GM03348 (cell line): Measurements from ENCODE around the gene RHOT2.

ENCODE experiments used
- DNase-seq: peaks from one replicate; pipeline ENCODE4 v3.0.0; 2012; ENCODE audit warnings: low spot score

RHOT2 gene

DNA sequence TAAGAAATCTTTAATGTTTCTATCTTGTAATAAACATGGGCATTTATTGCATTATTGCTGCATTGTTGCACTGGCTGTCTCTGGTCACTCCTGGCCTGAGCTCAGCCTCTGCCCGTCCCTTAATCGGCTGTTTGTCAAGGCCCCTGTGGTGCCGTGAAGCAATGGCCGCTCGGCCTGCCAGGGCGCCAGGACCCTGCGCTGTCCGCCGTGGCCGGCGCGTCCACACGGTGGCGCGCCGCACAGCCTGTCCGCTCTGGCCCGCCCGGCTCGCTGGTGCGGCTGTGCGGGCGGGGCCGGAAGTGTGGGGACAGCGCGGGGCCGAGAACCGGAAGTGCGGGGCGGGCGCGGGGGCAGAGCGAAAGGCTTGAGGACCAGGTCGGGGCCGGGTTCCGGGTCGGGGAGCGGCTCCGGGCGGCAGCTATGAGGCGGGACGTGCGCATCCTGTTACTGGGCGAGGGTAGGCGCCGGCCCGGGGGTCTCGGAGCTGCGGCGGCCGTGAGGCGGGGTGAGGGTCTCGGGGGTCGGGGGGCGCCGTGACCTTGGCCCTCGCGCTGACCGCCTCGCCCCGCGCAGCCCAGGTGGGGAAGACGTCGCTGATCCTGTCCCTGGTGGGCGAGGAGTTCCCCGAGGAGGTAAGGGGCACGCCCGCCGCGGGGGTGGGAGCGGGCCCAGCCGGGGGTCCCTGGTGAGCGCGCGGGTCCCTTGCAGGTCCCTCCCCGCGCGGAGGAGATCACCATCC is at the start of gene RHOT2:
Gene RHOT2 (plus strand): TSS at position 353 of the 739 bp plus-strand sequence. CDS start 68 bp downstream, at position 421.
- DNase-seq, result peak; percentile 96

DNA sequence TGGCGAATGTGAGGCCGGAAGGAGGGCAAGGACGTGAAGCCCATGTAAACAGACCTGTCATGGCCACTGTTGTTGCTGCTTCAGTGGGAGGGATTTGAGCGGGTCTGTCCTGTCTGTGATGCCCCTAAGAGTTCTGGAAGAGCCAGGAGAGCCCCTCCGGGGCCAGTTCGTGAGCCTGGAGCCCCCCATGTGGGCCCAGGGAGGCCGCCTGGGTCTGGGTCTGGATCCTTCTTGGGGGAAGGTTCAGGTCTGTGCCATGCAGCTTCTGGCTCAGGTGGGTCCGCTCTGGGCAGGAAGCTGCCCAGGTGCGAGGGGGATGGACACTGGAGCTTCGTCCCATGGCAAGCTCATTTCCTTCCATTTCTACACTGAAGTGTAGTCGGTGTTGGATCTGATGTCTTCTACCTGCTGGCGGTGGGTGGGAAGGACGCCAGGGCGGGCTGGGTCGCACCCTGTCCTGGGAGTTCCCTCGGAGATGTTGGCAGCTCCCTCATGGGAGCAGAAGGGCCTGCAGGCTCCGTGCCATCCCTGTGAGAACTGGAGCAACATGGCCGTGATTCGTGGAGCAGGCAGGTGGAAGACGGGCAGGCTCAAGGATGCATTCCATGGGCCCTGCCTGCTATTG is 48.3 kb upstream of the RHOT2 start:
- no peak for DNase-seq

DNA sequence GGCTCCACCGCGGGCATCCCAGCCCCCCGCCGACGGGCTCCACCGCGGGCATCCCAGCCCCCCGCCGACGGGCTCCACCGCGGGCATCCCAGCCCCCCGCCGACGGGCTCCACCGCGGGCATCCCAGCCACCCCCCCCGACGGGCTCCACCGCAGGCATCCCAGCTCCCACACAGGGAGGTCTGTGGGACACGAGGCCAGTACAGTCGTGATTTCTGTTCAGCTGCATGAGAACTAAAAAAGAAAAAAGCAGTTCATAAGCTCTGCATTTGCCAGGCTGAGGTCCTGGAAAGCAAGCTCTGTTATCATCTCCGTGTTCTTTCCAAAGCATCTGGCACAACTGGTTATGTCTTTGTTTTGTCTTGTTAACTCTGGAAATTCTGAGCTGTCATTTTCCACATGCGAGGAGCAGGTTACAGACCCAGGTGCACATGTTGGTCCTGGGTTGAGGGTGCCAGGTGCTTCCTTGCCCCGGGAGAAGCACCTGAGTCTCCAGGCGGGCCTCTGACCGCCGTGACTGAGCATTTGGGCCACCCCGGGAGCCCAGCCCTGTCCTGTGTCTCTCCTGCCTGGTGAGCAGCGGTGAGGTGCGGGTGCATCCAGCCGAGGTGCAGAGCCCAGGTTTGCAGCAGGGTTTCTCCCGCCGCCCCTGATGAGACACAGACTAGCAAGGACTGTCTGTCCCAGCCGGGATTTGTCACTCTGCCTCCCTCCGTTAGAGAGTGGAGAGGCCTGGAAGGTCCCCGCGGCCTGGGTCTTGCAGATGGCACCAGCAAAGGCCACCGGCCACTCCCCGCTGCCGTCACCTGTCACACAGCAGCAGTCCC is 47.0 kb upstream of the RHOT2 start:
- DNase-seq, result no peak

DNA sequence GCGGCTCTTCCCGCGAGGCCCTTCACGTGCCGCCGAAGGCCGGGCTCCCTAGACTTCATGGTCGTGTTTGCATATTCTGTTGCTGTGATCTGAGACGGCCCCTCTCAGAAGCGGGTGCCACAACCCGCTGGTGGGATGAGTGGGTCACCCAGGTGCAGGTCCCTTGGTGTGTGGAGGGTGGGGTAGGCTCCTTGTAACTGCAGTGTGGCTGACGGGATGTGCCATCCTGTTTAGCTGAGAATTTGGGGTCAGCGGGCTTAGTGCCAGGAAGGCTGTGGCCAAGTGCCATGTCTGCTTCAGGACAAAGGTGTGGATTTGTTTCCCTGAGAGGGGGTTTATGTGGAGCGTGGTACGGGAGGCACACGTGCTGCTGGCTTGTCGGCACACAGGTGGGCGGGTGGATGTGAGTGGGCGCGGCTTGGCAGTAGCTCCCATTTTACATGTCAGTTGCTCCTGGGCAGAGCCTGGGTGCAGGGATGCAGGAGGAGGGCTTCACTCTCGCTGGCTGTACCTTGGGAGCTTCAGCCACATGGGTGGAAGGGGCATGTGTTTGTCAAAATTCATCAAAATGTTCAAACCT is 46.3 kb upstream of the RHOT2 start:
- DNase-seq, result no peak

DNA sequence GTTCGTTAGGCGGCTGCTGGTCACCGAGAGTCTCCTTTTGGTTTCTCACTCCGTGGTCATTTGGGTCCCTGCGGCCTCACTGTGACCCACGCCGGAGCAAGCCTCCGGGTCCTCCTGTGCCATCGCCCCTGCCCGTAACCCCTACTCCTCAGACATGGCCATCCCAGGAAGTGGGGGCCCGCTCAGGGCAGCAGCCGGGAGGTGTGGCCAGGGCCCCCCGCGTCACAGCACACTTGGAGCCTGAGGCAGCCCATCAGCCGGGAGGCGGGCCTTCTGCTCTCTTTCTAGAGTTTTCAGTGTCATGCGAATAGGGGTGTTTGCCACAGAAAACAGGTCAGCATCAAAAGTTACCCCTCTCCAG is 45.0 kb upstream of the RHOT2 start:
- DNase-seq, result no peak

DNA sequence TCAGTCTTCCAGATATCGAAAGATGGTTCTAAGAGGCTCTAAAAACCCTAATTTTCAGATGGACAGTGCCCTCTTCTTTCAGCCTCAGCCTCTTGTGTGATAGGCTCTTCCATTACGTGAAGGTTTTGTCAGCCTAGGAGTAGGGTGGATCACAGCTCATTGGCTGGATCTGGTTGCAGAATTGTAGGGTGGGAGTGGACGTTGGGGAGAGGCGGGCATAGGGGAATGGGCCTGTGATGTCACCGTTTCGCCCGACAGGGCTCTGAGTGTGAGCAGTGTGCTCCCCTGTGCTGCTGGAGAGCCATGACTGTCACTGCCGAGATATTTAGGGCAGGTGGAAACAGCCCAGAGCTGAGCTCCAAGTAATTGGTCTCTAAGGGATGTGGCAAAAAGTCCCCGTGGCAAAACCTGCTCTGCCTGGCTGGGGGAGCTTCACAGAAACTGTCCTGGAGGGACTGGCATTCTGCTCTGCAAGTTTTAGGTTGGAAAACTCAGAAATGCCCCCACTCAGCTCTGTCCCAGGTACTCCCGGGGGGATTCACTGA is 43.3 kb upstream of the RHOT2 start:
- no peak for DNase-seq

DNA sequence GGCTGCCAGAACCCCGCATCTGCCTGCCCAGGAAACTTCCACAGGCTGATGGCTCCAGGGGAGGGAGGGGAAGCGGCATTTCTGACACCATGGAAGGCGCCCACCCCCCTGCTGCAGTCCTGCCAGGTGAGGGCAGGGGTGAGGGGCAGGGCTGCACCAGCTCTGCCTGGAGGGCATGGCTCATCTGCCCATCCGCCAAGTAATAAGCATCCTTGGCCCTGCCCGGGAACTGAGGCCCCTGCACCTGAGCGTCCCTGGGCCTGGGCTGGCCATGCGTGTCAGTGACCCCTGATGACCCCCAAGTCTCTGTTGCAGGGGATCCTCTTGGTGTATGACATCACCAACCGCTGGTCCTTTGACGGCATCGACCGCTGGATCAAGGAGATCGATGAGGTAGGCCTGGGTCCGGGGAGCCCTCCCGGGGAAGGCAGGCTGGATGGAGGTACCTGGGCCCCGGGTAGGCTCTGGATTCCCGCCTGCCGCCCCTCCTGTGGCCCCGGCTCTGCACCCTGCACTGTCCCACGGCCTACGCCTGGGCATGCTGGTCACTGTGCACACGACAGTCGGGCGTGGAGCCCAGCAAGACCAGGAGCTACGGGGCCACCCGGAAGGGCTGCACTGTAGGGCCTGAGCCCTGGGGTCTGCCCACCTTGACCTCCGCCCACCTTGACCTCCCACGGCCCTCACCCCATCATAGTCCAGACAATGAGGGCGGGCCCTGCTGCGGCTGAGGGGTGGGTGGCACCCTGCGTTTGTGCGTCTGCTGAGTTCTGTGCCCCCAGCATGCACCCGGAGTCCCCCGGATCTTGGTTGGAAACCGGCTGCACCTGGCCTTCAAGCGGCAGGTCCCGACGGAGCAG is 42.6 kb upstream of the RHOT2 start:
- no peak for DNase-seq

DNA sequence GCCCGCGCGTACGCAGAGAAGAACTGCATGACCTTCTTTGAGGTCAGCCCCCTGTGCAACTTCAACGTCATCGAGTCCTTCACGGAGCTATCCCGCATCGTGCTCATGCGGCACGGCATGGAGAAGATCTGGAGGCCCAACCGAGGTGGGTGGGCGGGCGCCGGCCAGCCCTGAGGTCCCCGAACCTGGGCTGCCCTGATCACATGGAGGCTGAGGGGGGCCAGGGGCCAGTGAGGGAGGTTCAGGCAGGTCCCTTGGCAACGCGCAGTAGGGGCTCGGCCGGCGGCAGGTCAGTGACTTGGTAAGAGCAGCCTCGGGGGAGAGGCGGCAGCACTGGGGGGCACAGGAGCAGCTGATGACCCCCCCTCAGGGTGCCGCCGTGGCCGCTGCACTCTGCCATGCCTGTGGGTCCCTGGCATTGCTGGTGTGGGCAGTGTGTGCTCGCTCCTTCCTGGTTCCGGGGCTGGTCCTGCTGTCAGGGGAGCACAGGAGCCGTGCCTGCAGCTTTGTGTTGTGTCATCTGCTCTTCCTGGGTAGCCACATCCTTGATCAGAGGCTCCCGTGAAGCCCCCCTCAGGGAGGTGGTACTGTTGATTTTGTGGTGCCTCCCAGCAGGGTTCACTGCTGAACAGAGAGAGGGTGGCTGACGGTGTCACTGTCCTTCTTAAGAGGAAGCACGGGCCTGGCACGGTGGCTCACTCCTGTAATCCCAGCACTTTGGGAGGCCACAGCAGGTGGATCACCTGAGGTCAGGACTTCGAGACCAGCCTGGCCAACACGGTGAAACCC is 41.8 kb upstream of the RHOT2 start:
- DNase-seq, result no peak

DNA sequence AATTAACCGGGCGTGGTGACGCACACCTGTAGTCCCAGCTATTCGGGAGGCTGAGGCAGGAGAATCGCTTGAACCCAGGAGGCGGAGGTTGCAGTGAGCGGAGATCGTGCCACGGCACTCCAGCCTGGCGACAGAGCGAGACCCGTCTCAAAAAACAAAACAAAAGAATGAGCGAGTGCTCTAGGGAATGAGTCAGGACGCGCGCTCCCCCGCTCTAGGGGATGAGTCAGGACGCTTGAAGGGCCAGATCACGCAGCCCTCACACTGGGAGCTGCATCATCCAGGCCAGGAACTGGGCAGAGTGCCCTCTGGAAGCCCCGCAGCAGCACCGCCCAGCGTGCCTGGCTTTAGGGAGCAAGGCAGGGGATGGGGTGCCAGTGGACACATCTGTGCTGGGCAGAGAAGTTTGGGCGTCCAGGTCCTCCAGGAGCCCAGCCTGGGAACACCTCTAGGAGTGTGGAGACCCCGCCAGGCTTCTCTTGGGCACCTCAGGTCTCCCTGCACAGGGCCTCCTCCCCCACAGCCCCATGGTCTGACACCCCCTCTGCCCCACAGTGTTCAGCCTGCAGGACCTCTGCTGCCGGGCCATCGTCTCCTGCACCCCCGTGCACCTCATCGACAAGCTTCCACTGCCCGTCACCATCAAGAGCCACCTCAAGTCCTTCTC is 41.0 kb upstream of the RHOT2 start:
- DNase-seq, result peak; percentile 94

DNA sequence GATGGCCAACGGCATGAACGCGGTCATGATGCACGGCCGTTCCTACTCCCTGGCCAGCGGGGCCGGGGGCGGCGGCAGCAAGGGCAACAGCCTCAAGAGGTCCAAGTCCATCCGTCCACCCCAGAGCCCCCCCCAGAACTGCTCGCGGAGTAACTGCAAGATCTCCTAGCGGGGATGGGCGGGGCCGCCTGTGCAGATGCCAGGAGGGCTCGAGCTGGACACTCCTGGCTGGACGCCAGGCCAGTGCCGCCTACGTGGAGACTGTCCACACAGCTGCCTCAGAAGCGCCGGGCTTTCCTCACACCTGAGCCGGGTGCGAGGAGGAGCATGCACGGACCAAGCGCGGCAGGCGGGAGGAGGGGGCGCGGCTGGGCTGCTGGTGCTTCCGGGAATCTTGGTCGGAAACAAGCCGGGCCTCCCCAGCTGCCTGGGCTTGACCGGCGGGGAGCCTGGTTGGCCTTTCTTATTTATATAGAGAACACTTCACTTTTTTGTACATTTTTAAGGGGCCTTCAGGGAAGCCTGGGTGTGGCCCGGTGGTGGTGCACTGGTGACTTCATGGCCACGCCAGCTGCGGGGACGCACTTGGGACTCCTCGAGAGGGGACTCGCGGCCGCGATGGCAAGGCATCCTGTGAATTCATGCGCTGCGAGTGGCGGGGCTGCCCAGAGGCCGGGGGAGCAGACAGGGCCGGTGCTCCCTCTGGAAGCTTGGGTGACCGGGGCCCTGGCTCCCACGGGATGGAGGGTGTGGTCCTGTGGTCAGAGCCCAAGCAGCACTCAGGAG is 40.3 kb upstream of the RHOT2 start:
- DNase-seq, result no peak

DNA sequence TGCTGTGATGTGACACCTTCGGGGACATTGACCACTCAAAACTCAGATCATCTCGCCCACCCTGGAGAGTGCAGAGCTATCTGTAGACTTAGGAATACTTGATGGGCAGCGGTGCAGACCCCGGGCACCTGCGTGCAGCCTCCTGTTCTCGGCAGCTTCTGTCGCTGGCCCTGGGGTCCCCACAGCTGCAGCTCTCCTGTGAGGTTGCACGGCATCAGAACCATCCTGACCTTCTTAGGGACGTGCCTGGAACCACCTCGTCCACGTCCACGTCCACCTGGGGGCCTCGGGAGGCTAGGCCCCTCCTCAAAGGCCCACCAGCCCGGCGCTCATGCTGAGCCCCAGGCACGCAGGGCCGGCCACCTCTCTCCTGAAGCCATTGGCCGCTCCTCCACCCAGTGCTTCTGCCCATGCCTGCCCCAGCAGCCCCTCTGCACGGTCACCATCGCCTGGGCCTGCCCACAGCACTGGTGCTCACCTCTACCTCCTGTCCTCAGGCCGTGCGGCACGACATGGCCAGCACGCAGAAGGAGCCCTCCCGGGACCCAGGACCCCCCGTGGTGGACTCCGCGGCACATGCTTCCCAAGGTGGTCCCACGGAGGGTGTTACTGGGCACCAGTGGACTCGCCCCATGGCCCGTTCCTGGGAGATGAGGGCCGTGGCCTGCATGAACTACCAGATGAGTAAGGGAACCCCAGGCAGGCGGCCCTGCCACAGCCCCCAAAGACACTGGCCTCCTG is 39.4 kb upstream of the RHOT2 start:
- no peak for DNase-seq

DNA sequence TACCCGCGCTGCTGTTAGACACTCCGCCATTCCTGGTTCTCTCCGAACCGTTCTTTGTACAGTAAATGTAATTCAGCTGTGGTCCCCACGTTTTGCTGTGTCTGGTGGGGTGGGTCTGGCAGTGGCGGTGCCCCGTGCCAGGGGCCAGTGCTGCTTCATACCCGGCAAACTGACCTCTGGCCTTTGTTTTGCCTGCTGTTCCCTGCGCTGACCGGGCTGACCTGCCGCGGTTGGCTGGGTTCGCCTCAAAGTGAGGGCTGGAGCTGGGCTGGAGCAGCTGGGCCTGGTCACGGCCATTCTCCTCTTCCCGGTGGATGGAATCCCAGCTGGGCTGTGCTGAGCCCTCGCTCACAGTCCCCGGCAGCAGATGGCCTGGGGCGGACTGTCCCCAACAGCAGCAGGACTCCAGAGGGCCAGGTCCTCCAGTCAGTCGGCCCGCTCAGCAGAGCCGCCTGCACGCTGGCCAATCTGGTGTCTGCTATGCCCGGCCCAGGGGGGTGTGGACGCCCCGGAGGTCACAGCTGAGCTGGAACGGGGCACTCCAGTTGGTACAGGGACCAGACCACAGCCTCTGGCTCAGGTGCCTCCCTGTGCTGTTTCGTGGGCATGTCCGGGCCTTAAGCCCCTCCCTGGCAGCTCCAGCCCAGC is 38.6 kb upstream of the RHOT2 start:
- no peak for DNase-seq

DNA sequence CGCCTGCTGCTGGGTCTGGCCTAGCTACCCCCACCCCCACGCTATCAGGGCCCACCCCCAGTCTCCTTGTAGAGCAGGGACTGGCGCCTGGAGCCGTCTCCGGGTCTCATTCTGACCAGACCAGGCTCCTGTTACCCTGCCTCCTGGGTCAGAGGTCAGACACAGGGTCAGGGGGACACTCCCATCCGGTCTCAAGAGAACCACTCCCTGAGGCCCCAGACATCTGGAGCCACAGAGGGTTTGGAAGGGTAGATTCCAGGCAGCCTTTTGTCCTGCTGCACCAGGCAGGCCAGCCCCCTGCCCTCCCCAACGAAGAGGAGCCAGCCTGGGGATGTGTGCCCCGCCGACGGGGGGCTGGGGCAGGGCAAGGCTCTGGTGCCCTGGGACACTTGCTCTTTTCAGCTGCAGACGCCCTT is 38.1 kb upstream of the RHOT2 start:
- DNase-seq, result no peak

DNA sequence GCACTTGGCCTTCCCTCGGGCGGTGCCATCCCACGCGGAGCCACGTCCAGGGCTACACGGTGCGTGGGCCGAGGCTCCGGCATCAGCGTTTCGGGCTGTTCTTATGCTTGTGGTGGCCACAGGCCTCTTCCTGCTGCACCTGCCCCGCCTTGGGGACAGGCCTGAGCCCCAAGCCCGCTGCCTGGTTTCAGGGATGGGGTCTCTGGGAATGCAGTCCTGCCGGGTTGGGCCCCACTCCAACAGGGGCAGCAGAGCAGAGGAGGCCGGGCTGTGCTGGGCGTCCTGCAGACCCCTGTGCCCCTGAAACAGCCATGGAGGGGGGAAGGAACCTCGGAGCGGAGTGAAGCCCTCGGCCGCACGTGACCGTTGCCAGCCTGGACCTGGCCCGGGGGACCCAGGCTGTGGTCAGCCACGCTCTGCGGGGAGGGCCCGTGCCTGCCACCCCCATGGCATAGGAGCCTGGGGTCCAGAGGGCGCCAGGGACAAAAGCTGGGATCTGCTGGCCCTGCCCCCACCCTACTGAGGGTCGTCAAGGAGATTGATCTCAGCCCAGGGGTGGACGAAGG is 37.6 kb upstream of the RHOT2 start:
- DNase-seq, result no peak

DNA sequence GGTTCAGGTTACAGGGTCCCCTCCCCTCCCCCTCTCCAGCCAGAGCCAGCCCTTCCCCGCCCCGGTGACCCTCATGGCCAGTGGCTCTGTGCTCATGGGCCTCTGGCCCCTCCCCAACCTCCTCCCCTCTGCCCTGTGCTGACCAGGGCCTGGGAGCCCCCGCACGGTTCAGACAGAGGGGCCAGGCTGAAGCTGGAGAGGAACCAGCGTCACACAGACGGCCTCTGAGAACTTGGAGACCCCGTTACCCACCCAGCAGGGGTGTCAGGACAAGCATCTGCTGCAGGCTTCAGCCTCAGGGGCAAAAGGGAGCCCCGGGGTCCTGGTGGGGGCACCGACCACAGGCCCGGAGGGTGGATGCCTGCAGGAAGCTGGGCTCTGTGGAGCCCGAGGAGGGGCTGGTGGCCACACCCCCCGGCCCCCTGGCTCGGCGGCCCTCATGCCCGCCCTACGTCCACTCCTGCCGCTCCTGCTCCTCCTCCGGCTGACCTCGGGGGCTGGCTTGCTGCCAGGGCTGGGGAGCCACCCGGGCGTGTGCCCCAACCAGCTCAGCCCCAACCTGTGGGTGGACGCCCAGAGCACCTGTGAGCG is 37.0 kb upstream of the RHOT2 start, which contains the start of gene WFIKKN1:
Gene WFIKKN1 (plus strand): TSS at position 171 of the 591 bp plus-strand sequence. CDS start 269 bp downstream, at position 440.
- DNase-seq, result peak; percentile 36

DNA sequence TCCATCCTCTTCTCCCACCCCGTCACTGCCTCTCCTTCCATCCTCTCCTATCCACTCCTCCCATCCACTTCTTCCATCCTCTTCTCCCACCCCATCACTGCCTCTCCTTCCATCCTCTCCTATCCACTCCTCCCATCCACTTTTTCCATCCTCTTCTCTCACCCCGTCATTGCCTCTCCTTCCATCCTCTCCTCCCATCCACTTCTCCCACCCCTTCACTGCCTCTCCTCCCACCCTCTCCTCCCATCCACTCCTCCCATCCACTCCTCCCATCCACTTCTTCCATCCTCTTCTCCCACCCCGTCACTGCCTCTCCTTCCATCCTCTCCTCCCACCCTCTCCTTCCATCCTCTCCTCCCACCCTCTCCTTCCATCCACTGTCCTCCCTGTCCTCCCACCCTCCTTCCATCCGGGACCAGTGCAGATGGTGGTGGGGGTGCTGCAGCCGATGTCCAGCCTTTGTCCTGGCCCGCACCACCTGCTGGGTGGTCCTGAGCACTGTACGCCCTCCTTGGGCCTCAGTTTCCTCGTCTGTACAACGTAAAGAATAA is 36.0 kb upstream of the RHOT2 start:
- DNase-seq, result no peak
